Fibroblast of skin of left quadriceps (primary cell): ENCODE measurements around the gene GRK5.
"Not testable (repeated sequence)": the region's sequence is repeated elsewhere in the genome, so short reads cannot be mapped to it uniquely, and the experiment has no call there.

ENCODE experiments used
- DNase-seq, 2 experiments: peaks; one replicate each; pipeline ENCODE4 v3.0.0-alpha.2; 2013; ENCODE audit warnings: low read depth in 2 of 2

Gene GRK5

GRCh38 chr10:119274519-119275045 is 67.2 kb downstream of the GRK5 start:
- no peak for DNase-seq

- no peak for DNase-seq
These were observed 67.7 kb downstream of the GRK5 start for GRCh38 chr10:119275085-119275484.

DNA sequence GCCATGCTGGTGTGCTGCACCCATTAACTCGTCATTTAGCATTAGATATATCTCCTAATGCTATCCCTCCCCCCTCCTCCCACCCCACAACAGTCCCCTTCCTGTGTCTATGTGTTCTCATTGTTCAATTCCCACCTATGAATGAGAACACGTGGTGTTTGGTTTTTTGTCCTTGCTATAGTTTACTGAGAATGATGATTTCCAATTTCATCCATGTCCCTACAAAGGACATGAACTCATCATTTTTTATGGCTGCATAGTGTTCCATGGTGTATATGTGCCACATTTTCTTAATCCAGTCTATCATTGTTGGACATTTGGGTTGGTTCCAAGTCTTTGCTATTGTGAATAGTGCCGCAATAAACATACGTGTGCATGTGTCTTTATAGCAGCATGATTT is 68.8 kb downstream of the GRK5 start:
- not testable (repeated sequence) for DNase-seq

DNA sequence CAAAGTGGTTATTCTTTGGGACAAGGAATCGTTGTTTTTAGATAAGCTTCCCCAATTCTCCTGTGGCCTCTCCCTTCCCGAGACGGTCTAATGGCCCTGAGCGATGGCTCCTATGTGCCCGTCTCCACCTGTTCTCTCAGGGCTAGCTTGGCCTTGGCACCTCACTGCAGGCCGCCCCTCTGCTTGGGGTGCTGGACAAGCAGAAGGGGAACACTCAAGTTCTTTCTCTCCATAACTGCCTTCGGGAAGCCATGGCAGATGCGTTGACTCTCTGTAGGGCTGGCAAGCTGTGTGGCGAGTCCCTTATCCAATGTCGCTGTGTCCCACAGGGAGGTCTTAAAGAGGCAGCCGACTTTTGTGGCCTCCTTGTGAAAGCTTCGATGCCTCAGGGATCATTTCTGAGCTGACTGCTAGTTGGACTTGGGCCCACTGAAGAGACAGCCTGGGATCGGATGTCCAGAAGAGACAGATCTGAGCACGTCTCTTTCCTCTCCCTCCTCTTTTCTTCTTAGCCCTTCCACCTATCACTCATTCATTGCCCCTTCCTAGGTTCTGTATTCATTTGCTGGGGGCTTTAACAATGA is 70.8 kb downstream of the GRK5 start:
- no peak for DNase-seq

GRCh38 chr10:119279441-119279840 is 72.1 kb downstream of the GRK5 start:
- no peak for DNase-seq

DNA sequence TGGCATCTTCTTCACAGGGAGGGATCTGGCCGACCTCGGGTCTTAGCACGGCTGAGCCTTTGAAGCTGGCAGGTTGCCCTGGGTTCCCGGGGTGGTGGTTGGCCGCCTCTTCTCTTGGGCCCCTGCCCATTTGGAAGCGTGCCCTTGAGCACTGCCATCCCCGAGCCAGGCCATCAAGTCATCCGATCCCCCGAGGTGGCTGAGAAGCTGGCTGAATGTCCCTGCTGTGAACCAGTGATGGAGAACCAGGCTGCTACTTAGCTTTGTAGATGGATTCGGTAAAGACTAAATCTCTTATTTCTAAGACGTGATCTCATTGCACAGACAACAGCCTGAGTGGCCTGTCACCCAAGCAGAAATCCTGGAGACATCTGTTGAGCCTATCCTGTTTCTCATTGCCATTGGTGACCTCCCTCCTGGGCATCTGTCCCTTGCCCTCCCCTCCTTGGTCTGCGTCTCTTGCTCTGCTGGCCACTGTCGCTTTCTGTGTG is 74.3 kb downstream of the GRK5 start:
- DNase-seq: no peak

DNA sequence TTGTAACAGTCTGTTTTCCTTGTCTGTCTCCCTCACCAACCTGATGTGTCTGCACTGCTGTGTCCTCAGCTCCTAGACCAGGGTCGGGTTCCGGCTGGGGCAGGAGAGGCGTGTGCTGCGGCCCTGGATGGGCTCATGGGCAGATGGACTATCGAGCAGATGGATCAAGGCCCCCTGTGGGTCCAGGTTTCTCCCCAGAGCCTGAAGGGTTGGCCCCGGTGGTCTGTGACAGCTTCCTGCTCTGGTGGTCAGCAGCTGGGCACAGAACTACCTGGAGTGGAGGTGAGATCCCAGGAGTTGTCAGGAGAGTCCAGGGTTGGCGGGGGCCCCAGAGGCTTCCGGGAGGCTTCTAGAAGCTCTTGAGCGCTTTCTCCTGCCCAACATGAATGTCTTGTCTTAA is 75.1 kb downstream of the GRK5 start:
- no peak for DNase-seq

- DNase-seq: no peak
These were observed 76.0 kb downstream of the GRK5 start for GRCh38 chr10:119283387-119283786.

DNA sequence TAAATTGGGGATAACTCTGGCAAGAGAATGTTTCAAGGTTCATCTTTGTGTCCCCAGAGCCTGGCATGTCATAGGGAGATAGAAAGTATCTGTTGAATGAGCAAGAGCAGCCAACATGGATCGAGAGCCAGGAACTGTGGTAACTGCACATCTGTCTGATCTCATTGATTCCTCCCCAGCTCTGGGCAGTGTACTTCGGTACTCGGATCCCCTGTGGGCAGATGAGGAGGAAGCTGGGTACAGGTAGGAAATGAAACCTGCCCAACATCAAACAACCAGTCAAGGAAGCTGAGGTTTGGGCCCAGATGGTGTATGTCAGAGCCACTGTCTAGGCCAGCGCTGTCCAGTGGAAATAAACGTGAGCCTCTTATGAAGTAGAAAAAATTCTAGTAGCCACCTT is 76.4 kb downstream of the GRK5 start:
- DNase-seq: no peak

GRCh38 chr10:119284679-119285096 is 77.3 kb downstream of the GRK5 start:
- no peak for DNase-seq

GRCh38 chr10:119285495-119286267 is 78.3 kb downstream of the GRK5 start:
- no peak for DNase-seq

DNA sequence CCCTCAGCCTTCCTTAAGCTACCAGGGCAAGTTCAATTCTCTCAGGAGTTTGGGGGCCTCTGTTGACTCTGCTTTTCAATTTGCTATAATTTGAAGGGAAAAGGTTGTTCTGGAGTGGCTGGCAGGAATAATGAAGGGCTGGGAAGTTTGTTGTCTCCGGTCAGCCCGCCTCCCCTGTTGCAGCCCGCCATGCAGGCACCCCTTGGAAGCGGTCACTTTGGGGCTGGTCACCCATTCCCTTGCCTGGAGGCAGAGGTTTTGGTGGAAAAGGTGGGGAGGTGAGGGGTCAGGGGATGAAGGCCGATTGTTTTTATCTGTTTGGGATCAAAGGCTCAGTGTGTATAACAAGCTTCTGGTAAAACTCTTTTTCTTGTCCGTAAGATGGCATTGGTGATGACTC is 79.1 kb downstream of the GRK5 start:
- DNase-seq: no peak

- DNase-seq: no peak
These were observed 79.7 kb downstream of the GRK5 start for GRCh38 chr10:119286983-119287633.

- no peak for DNase-seq
These were observed 81.2 kb downstream of the GRK5 start for GRCh38 chr10:119288574-119289001.

GRCh38 chr10:119289227-119289920 is 82.0 kb downstream of the GRK5 start:
- DNase-seq: no peak

DNA sequence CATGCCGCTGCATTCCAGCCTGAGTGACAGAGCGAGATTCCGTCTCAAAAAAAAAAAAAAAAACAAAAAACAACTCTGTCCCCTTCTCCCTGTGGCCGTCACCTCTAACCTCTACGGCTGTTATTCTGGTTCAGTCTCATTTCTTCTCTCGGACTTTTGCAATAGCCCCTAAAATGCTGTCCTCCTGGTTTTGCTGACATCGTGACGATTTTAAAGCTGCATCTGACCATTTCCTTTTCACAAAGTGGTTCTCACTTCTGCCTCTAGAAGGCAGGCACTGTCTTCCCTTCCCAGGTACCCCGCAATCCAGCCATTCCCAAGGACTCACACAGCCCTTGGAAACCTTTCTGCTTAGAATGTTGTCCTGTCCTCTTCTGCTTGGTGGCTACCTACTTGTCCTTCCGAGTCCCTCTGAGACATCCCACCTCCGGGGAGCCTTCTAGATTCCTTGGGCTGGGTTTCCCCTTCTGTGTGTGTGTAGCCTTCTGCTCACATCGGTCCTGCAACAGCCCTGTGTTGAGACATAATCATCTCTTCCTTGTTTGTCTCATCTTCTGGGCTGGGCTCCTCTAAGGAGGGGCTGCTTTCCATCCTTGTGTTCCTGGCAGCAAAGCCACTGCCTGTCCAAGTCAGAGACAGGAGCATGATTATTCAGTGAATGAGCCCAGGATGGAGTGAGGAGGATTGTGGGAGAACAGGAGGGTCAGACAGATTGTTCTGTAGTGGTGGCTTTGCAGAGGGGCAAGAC is 83.1 kb downstream of the GRK5 start:
- DNase-seq: no peak

DNA sequence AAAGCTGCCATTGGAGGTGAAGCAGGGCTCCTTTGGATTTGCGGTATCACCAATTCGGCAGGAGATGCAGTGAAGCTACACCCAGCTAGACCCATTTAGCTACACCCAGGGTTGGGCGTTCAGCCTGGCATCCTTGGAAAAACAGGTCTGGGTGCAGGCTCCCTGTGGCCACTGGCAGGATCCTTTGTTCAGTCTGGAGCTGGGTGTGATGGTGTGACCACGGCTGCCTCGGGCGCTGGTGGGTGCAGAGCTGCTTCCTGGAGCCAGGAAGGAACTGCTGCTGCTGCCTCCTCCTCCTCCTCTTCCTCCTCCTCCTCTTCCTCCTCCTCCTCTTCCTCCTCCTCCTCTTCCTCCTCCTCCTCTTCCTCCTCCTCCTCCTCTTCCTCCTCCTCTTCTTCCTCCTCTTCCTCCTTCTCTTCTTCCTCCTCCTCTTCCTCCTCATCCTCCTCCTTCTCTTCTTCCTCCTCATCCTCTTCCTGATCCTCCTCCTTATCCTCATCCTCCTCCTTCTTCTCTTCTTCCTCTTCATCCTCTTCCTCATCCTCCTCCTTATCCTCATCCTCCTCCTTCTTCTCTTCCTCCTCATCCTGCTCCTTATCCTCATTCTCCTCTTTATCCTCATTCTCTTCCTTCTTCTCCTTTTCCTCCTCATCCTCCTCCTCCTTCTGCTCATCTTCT is 84.0 kb downstream of the GRK5 start:
- no peak for DNase-seq

- no peak for DNase-seq
These were observed 85.8 kb downstream of the GRK5 start for GRCh38 chr10:119292968-119293760.

- no peak for DNase-seq
These were observed 89.3 kb downstream of the GRK5 start for GRCh38 chr10:119296703-119297102.
